Effector memory CD4-positive, alpha-beta T cell (primary cell): ENCODE data around the gene CDC73.
A peak's percentile ranks its signal among the peaks of the same experiment; 100 is the strongest.

Experiments
- DNase-seq, 3 donors: peaks; one replicate each; pipeline ENCODE4 v3.0.0-alpha.2; 2020
- H3K27ac ChIP-seq: 2 replicates; pipeline ENCODE4 v1.7.0; 2013; ENCODE audit warnings: mild to moderate bottlenecking, low read length, moderate library complexity; ENCODE audit not compliant: insufficient read depth, poor library complexity, severe bottlenecking
- H3K27me3 ChIP-seq: replicated peaks from 2 replicates; pipeline ENCODE4 v1.7.0; 2013; ENCODE audit warnings: mild to moderate bottlenecking, low read length; ENCODE audit not compliant: insufficient read depth, control insufficient read depth, poor library complexity, severe bottlenecking
- H3K36me3 ChIP-seq: 2 replicates; pipeline ENCODE4 v1.7.0; 2013; ENCODE audit warnings: mild to moderate bottlenecking, low read length, moderate library complexity; ENCODE audit not compliant: control insufficient read depth, insufficient read depth
- H3K4me1 ChIP-seq: 2 replicates; pipeline ENCODE4 v1.7.0; 2013; ENCODE audit warnings: low read length, mild to moderate bottlenecking; ENCODE audit not compliant: control insufficient read depth, insufficient read depth, poor library complexity, severe bottlenecking
- H3K4me3 ChIP-seq: 2 replicates; pipeline ENCODE4 v1.7.0; 2013; ENCODE audit warnings: low read length, low read depth, mild to moderate bottlenecking; ENCODE audit not compliant: insufficient read depth, poor library complexity, severe bottlenecking
- H3K9me3 ChIP-seq: 2 replicates; pipeline ENCODE4 v1.7.0; 2013; ENCODE audit warnings: mild to moderate bottlenecking, low read length, moderate library complexity; ENCODE audit not compliant: control insufficient read depth

The CDC73 gene

DNA sequence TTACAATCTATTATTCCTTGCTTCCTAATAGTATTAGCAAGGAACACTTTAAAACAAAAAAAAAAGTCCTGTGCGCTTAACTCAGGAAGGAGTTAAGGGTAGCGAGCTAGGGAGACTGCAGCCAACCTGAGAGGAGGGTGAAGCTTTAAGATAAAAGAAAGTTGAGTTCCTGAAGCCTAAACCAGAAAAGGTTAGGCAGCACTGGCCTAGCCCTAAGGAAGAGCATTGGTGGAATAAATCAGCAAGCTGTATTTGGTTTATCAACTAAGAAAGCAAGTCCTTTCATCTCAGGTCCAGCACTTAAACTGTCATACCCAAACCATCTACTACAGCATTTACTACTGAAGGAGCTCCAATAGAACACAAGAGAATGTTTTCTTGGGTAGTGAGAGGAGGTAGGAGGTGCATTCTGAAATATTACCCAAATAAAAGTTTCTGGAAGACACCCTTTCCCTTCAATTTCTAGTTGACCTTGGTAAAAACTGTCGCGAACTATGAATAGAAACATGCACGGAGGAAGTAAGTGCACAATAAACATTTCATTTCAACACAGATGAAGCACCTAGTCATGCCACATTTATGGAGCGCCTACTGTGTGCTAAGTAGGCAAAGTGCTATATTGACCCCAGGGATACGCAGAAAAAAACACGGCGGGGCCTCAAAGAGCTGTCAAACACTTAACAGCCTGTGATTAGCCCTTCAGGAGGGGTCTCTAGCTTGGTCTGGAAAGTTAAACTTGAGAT is 17.9 kb upstream of the CDC73 start:
- Histone ChIP-seq H3K4me3 (peak overlapping the region; percentile 87), H3K36me3 (peaks cover 9% of the 10 kb centered on the region), H3K27me3 (no peaks in the 10 kb centered on the region), H3K27ac (peak overlapping the region; percentile 51), H3K4me1 (peaks cover 17% of the 10 kb centered on the region), H3K9me3 (no peaks in the 10 kb centered on the region)
- no peak for DNase-seq

DNA sequence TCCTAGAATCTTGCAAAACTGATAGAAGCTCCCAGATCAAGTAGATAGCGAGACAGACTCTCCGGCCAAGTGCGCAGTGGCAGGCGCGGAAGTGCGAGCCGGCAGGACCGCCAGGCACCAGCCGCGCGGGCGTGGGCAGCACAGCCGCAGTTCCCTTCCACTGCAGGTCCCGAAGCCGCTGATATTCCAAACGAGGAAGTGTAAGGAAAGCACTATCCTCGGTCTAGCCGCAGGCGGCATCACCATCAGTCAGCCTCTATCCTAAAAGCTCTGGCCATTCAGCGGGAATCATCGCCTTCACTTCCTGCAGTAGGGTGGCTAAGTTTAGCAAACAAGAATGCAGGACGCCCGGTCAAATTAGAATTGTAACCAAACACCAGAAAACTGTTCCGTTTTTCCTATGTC is 17.3 kb upstream of the CDC73 start:
- Histone ChIP-seq H3K4me1 (peaks cover 17% of the 10 kb centered on the region), H3K27ac (peak overlapping the region; percentile 51), H3K27me3 (no peaks in the 10 kb centered on the region), H3K36me3 (peaks cover 3% of the 10 kb centered on the region), H3K9me3 (no peaks in the 10 kb centered on the region), H3K4me3 (peak overlapping the region; percentile 87)
- DNase-seq, result no peak

DNA sequence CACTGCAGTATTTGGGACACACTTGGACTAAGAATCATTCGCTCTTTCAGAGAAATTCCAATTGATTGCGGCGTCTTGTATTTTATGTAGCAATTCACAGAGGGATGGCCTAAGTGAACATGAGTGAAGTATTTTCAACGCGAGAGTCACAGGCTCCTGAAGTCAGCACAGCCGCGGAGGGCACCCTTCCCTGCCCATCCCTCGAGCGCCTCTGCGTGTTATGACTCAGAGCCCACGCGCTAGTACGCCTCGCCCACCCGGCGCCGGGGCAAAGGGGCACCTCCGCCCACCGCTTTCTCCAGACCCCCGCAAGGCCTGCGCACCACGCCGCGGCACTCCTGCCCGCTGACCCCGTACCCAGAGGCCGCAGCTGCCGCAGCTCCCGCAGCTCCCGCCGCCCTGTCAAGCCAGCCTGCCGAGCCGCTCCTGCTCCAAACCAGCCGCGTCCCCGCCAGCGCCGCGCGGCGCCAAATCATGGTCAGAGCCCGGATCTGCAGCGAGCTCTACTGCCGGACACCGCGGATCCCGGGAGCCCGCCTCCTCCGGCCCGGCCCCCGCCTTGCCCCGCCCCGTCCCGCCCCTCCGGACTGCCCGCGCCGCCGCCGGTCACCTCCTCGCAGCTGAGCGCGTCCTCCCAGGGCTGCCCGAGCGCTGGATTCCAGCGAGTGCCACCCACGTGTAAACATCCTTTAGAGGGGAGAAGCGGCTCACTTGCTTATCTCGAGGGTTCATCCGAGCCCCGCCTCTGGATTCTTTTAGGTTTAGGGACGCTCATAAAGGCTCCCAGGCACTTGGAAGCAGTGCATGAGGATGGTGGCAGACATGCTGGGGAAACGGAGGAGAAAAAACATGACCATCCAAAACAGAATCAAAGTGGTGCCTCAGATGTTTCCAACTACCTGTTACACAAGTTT is 16.7 kb upstream of the CDC73 start, which contains the start of gene GLRX2:
Gene GLRX2, minus strand, starts transcription at position 508 of the 914 bp plus-strand sequence. Its CDS starts 32 bp downstream, at position 476.
- no peaks in the 10 kb centered on the region for H3K27me3 ChIP-seq
- peak; percentile 38 for DNase-seq
- peak within 1 kb of the TSS; percentile 51 for H3K27ac ChIP-seq
- peak within 1 kb of the TSS; percentile 87 for H3K4me3 ChIP-seq
- H3K4me1 ChIP-seq, result peaks cover 17% of the 10 kb centered on the region
- no peaks in the 10 kb centered on the region for H3K36me3 ChIP-seq
- H3K9me3 ChIP-seq, result no peaks in the 10 kb centered on the region

DNA sequence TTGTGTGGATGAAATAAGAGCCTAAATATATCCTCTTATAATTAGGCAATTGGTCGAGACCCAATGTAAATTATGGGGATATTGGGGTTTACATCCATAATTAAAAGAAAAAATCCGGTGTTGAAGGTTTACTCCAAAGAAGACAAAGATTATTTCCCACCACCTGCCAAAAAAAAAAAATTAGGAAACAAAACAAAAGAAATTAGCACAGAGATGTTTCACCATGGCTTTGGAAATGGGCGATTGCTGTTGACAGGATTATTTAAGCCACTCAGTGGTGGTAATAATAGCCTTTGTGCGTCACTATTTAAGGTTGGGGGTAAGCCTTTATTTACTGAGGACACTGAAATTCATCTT is 16.0 kb upstream of the CDC73 start:
- peak overlapping the region; percentile 87 for H3K4me3 ChIP-seq
- no peak for DNase-seq
- no peaks in the 10 kb centered on the region for H3K36me3 ChIP-seq
- no peaks in the 10 kb centered on the region for H3K27me3 ChIP-seq
- H3K27ac ChIP-seq, result no peak overlapping the region
- H3K4me1 ChIP-seq, result peaks cover 17% of the 10 kb centered on the region
- H3K9me3 ChIP-seq, result no peaks in the 10 kb centered on the region

DNA sequence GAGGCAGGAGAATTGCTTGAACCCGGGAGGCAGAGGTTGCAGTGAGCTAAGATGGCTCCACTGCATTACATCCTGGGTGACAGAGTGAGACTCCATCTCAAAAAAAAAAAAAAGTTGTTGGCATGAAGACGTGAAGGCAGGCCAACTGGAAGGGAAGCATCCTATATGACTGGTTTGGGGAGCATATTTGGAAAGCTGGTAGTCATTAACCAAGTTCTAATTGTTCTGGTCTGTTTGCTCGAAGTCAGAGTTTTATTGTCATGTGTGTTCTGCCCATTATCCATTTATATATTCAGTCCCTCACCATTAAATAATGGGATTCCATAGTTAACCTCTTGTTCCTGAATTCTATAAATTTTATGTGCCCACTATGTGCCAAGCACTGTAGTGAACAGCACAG is 13.4 kb upstream of the CDC73 start:
- DNase-seq, result no peak
- Histone ChIP-seq H3K4me3 (no peak overlapping the region), H3K4me1 (peaks cover 16% of the 10 kb centered on the region), H3K9me3 (no peaks in the 10 kb centered on the region), H3K27me3 (no peaks in the 10 kb centered on the region), H3K27ac (no peak overlapping the region), H3K36me3 (no peaks in the 10 kb centered on the region)

DNA sequence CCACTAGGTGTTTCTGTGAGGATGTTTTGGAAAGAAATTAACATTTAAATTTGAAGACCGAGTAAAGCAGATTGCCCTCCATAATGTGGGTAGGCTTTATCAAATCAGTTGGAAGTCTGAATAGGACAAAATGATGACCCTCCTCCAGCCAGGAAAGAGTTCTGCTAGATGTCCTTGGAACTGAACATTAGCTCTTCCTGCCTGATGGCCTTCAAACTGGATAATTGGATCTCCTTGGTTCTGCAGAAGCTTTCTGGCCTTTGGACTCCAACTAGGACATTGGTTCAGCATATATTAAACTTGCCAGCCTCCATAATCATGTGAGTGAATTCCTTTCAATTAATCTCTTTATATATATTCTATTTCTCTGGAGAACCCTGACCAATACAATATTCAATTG is 12.2 kb upstream of the CDC73 start:
- H3K9me3 ChIP-seq, result no peaks in the 10 kb centered on the region
- no peak for DNase-seq
- no peaks in the 10 kb centered on the region for H3K36me3 ChIP-seq
- H3K27me3 ChIP-seq, result no peaks in the 10 kb centered on the region
- no peak overlapping the region for H3K27ac ChIP-seq
- no peak overlapping the region for H3K4me3 ChIP-seq
- H3K4me1 ChIP-seq, result peaks cover 4% of the 10 kb centered on the region

DNA sequence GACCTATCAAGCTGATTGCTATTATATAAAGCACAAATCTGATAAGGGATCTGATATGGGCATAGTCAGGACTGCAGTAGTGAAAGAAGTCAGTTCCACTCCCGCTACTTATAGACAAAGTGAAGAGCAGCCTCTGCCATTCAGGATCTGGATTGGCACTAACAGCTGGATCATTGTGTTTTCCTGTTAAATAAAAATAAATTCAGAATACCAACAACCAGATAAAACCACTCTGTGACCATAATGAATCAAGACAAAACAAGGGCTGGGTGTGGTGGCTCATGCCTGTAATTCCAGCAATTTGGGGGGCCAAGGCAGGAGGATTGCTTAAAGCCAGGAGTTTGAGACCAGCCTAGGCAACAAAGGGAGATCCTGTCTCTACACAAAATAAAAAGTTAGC is 11.6 kb upstream of the CDC73 start:
- Histone ChIP-seq H3K4me3 (no peak overlapping the region), H3K27ac (no peak overlapping the region), H3K9me3 (no peaks in the 10 kb centered on the region), H3K36me3 (no peaks in the 10 kb centered on the region), H3K4me1 (peaks cover 4% of the 10 kb centered on the region), H3K27me3 (no peaks in the 10 kb centered on the region)
- no peak for DNase-seq

DNA sequence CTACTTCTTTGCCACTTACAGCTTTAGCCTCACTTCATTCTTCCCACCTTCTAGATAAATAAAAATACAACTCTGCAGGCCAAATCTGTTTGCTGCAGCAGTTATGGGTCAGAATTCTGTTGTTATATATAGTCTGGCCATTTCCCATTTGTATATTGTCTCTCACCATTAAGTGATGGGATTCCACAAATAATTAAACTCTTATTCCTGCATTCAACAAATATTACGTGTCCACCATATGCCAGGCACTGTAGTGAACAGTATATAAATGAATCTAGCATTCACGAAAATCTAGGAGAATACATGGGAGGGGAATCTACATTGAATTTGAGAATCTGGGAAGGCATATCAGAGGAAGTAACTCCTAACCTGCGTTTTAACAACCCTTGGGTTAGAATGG is 11.0 kb upstream of the CDC73 start:
- Histone ChIP-seq H3K4me3 (no peak overlapping the region), H3K27me3 (no peaks in the 10 kb centered on the region), H3K36me3 (no peaks in the 10 kb centered on the region), H3K4me1 (no peaks in the 10 kb centered on the region), H3K9me3 (no peaks in the 10 kb centered on the region), H3K27ac (no peak overlapping the region)
- no peak for DNase-seq

DNA sequence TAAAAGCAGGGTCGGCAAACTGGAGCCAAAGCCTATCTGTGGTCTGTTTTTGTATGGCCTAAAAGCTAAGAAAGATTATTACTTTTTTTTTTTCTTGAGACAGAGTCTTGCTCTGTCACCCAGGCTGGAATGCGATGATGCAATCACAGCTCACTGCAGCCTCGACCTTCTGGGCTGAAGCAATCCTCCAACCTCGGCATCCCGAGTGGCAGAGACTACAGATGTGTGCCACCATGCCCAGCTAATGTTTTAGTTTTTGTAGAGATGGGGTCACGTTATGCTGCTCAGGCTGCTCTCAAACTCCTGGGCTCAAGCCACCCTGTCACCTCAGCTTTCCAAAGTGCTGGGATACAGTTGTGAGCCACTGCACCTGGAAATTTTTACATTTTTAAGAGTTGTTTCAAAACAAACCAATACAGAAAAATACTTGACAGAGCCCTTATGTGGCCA is 10.2 kb upstream of the CDC73 start:
- Histone ChIP-seq H3K36me3 (no peaks in the 10 kb centered on the region), H3K27ac (no peak overlapping the region), H3K27me3 (no peaks in the 10 kb centered on the region), H3K9me3 (no peaks in the 10 kb centered on the region), H3K4me3 (no peak overlapping the region), H3K4me1 (no peaks in the 10 kb centered on the region)
- DNase-seq, result no peak
